Umbilical cord (tissue), 2 donors: Measurements from ENCODE around the gene IL10RA. TPM values are rescaled to one million over a fixed set of nuclear protein-coding genes. Genes with fewer than 3 reads are reported as not detected.
"Not testable (repeated sequence)": the region's sequence is repeated elsewhere in the genome, so short reads cannot be mapped to it uniquely, and the experiment has no call there.

Source experiments
- DNase-seq: peaks from one replicate; pipeline ENCODE4 v3.0.0-alpha.2; 2015; ENCODE audit warnings: low spot score
- total RNA-seq: library from RNA; depleted of rRNA; stranded (reverse); fragments of >200 nt; gene quantifications from one replicate; pipeline ENCODE4 v1.2.3, GENCODE V29; 2014; ENCODE audit warnings: low replicate concordance; ENCODE audit not compliant: insufficient read depth

IL10RA gene
- total RNA-seq, 1 donor from 2014 or later: 4.8 TPM

DNA sequence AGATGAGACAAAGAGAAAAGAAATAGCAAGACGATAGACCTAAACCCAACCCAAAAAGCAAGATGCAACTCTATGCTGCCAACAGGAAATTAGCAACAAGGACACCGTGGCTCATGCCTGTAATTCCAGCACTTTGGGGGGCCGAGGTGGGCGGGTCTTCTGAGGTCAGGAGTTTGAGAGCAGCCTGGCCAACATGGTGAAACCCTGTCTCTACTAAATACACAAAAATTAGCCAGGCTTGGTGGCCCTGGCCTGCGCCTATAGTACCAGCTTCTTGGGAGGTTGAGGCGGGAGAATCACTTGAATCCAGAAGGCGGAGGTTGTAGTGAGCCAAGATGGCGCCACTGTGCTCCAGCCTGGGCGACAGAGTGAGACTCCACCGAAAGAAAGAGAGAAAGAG, 24.3 kb upstream of the IL10RA start:
- no peak for DNase-seq

DNA sequence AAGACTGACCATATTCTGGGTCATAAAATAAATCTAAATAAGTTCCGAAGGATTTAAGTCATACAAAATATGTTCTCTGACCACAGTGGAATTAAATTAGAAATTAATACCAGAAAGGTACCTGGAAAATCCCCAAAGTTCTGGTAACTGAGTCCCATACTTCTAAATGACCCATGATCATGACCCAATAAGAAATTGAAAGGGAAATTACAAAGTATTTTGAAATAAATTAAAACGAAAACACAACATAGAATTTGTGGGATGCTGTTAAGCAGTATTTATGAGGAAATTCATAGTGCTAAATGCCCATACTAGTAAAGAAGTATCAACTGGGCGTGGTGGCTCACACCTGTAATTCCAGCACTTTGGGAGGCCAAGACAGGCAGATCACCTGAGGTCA, 23.4 kb upstream of the IL10RA start:
- no peak for DNase-seq

DNA sequence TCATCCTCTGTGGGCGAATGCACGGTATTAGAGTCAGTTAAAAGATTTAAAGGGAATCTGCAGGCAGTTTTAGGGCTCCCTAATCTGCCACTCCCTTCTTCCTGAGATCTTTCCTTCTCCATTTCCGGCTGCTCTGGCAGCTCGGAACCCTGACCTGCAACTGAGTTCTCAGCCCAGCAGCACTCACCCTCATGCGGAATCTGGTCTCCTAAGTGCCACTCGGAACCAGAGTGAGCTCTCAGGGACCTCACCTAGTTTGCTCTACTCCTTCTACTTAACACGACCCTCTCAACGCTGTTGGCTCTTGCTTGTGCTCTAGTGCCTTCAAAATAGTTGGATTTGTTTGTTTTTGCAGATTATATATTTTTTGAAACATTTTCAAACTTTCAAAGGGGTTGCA, 19.3 kb upstream of the IL10RA start:
- no peak for DNase-seq

DNA sequence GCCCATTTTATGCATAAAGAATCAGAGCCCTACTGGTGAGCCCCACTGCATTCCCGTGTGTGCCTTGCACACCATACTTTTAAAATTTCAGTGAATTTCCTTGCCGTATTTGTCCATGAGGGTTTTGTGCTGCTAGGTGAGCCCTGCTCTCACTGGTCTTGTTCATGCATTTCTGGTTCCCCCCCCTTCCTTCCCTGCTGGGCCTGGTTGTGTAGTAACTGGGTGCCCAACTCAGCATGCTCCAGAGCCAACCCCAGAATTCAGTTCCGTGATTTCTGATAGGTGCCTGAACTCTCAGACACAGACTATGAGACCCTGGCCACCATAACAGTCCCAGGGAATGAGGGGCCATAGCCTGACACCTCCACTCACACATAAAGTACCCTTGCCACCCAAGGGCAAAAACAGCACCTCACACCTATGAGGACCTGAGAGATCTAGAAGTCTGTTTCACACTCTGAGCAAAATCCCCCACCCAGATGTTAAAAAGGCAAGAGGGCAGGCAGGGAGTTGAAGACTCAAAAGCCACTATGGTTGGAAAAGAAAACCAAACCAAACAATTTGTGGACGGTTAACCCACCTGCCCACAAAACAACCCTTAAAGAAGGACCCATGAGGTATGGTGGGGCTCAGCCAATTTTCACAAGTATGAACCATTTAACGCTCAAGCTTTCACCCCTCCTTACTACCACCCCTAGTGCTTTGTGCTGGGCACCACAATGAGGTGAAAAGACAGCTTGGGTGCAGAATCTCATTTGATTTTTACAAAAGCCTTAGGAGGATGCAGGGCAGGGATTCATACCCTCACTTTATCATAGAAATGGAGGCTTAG, 16.8 kb upstream of the IL10RA start:
- DNase-seq: no peak

DNA sequence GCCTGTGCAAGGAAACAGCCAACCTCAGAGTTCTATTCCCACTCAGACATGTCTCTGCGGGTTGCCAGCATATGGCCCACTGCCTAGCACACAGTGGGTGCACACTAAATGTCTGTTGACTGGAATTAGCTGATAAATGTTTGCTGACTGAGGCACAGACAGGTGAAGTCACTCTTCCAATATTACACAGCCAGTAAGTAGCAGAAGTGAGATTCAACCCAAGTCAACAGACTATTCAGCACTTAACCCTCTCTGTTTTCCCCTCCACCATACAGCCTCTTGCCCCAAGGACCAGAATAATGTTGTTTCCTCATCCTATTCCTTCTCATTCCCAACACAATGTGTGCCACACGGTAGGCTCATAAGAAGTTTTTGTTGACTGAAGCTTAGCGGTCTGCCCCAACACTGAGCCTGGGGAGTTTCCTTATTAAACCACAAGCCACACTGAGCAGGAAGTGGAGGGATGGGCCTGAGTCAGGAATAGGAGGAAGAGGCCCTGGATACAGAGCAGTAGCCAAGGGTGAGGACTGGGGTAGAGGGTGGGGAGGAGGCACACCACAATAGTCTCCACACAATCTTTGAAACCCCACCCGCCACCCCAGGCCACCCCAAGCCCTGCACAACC, 15.7 kb upstream of the IL10RA start:
- peak; percentile 28 for DNase-seq

DNA sequence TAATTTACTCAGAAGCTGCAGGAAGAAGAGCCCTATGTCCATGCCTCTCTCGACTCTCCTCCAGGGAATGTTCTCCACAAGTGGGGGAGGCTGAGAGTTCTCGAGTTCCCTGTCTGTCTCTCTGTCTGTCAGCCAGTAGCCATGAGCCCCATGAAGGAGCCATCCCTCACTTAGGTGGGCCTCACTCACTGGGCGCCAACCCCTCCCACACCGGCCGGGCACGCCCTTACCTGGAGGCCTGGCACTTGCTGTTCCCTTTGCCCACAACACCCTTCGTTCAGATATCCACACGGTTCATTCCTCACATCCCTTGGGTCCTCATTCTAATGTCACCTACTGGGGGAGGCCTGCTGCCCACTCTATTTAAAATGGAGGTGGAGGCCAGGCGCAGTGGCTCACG, 14.2 kb upstream of the IL10RA start:
- DNase-seq: no peak

DNA sequence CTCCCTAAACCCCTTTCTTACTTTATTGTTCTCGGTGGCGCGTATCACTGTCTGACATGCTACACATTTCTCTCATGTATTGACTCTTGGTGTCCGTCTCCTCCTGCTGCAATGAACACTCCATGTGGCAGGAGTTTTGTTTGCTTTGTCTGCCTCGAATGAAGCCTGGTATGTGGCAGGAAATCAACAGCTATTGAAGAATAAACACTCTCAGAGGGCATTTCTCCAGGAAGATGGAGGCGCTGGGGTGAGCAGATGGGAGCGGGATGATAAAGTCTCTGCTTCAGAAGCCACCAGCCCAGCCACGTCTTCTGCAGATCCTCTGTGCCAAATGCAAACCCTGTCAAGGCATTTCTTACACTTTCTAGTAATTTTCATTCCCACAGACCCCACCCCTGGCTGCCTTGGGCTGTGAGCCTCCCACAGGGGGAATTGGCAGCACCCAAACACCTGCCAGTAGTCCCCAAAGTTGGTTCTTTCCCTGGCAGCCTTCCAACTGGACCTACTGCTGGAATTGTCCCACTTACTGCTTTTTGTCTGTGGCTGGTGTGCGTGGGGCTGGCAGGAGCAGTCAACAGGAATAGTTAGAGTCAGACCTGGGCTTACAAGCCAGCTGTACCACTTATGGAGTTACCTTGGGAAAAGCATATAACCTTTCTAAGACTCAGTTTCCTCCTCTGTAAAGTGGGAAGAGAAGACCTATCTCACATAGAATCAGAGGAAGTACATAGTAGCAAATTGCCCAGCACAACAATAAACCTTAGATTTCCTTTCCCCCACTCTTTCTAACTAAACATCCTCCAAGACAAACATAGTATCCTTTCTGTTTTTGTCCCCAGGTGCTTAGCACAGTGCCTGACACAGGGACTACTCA, 13.3 kb upstream of the IL10RA start:
- DNase-seq: no peak

DNA sequence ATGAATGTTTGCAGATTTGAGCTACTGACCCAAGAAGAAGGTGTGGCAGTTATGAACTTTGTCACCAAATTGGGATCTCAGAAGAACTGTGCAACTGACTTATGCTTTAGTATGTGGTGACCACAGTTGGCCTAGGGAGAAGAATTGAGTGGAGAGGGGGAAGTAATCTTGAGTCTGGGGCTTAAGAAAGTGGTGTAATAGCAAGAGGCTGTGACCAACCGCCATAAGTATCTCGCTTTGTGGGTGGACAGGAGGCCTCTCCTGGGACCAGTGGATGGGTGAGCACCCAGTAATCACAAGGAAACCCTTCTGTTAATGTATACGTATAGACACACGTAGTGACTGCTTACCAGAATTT, 12.7 kb upstream of the IL10RA start:
- no peak for DNase-seq

DNA sequence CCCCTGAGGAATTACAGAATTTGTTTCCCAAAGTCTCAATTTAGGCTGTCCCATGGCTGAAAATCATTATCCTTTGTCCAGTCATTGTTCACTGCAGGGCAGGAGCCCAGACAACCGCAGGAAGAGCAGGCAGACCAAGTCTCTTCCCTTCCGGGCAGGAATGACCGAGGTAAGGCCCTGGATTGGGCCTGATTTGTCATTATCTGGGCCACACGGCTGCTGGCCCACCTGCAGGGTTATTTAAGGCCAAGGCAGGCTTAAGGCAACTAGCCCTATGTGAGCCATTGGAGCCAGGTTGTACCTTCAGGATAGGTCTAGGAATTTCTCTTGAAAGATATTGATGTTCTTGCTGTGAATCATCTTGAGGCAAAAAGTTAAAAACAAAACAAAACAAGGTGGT, 9.7 kb upstream of the IL10RA start:
- DNase-seq: no peak

DNA sequence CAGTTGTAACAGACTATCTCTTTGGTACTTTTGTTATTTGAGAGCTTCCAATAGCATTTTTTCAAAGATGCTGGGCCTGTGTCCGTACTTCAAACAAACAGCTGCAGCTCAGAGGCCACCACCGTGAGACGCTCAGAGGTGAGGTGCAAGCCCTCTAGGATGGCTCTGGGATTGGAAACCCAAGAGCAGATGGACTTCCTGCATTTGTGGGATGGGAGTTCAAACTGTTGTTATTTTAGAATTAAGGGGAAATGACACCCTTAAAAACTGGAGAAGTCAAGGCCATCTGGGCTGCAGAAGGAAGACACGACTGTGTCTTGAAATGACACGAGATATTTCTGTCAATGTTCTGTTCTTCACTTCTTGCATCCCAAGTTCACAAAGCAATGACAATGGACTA, 9.2 kb upstream of the IL10RA start:
- DNase-seq: no peak

DNA sequence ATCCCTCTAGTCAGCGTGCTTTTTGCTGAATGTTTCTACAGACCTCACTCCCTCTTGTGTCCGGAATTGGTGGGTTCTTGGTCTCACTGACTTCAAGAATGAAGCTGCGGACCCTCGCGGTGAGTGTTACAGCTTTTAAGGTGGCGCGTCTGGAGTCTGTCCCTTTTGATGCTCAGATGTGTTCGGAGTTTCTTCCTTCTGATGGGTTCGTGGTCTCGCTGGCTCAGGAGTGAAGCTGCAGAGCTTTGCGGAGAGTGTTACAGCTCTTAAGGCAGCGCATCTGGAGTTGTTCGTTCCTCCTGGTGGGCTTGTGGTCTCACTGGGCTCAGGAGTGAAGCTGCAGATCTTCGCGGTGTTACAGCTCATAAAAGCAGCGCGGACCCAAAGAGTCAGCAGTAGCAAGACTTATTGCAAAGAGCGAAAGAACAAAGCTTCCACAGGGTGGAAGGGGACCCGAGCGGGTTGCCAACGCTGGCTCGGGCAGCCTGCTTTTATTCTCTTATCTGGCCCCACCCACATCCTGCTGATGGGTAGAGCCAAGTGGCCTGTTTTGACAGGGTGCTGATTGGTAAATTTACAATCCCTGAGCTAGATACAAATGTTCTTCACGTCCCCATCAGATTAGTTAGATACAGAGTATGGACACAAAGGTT, 8.5 kb upstream of the IL10RA start:
- DNase-seq: not testable (repeated sequence)

DNA sequence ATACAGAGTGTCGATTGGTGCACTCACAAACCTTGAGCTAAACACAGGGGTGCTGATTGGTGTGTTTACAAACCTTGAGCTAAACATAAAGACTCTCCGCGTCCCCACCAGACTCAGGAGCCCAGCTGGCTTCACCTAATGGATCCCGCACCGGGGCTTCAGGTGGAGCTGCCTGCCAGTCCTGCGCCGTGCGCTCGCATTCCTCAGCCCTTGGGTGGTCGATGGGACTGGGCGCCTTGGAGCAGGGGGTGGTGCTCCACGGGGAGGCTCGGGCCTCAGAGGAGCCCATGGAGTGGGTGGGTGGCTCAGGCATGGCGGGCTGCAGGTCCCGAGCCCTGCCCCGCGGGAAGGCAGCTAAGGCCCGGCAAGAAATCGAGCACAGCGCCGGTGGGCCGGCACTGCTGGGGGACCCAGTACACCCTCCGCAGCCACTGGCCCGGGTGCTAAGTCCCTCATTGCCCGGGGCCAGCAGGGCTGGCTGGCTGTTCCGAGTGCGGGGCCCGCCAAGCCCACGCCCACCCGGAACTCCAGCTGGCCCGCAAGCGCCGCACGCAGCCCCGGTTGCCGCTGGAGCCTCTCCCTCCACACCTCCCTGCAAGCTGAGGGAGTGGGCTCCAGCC, 7.8 kb upstream of the IL10RA start:
- not testable (repeated sequence) for DNase-seq

DNA sequence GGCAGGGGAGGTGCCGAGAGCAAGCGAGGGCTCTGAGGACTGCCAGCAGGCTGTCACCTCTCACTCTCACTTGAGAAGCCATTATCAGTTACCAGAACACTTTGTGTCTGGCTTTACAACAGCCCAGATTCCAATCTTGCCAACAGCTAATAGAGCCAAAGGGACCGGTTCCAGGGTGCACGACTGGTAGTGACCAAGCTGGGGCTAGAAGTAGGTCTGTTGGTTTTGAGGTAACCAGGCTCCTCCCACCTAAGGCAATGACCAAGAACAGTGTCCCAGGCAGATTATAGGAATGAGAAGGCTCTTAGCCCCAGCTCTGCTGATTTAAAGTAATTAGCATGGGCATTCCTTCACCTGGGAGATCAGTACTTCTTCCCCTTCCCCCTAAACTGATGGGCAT, 7.2 kb upstream of the IL10RA start:
- no peak for DNase-seq

DNA sequence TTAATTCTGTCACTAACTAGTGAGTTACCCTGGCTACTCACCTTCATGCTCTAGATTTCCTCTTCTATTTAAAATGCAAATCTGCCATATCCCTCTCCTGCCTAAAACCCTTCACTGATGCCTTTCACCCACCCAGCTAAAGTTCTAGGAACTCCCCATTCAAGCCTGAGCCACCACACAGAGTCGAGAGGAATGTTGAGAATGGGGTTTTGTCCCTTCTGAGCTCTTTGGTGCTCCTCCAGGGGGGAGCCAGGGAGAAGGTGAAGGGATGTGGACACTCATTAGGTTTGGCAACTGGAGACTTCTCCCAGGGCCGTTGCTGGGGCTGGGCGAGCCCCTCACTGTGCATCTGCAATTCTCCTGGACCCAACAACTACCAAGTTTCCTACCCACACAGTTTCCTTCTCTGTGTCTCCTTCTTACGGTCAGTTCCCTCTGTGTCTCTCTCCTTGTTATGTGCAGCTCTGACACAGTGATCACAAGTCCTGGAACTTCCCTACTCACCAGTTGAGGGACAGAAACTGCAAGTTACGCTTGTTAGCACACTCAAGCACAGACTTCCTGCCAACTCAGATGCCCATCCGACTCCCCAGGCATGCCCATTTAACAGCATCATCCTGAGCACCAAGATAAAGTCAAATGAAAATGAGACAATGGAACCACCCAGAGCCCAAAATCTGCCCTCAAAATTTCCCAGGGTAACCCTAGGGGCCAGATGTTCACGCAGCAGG, 6.5 kb upstream of the IL10RA start:
- peak; percentile 23 for DNase-seq

DNA sequence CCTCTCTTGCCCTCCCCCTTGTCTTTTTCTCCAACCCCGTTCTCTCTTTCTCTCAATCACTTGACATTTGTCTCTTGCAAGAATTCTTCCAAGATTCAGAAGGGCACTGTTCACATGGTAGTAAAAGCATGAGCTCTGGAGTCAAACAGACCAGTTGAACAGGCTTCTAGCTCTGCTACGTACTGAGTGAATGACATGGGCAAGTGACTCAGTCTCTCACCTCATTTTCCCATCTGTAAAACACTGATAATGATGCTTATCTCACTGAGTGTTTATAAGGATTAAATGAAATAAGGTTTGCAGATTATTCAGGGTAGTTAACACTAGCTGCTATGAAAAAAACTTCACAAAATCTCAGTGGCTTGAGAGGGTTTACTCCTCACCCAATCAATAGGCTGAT, 5.9 kb upstream of the IL10RA start:
- DNase-seq: no peak

DNA sequence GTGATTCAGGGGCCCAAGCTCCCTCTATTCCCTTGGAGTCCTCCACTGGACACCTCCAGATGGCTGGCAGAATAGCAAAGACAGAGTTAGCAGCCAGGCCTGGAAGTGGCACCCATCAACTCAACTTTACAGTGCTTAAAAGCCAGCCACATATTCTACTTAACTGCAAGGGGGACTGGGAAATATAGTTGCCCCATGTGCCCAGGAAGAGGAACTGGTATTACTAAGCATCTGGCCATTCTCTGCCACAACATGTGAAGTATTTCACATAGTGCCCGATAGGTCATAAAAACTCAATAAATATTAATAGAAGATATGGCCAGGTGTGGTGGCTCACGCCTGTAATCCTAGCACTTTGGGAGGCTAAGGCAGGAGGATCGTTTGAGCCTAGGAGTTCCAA, 5.5 kb upstream of the IL10RA start:
- DNase-seq: no peak

DNA sequence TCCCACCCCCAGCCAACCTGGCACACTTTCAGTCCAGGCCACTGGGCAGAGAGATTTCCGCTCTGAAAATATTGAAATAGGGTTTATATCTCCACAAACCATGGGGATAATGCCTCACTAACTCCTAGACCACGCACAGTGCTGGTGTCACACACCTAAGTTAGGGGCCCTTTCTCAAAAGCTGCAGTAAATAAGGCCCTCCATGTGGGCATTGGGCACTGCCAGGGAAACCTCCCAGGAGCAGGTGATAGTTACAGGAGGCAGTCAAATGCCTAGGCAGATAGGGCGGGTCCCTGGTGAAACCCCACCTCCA, 3.1 kb upstream of the IL10RA start:
- DNase-seq: no peak

DNA sequence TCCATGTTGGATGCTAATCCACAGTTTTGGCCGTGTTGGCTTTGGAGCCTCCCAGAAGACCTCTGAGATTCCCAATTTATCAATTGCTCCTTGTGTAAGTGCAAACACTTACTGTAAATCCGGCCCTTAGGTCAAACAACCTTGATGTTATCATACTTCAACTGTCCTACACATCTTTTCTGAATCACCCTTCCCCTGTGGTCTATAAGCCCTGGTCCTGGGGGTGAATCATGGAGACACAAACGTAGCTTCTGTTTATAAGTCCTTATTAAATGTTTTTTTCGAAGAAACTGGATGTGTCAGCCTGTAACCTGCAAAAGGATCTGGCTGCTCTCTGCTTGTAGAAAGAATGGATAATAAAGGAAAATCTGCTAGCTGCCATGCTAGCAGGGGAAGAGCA, 1.7 kb upstream of the IL10RA start:
- DNase-seq: no peak

DNA sequence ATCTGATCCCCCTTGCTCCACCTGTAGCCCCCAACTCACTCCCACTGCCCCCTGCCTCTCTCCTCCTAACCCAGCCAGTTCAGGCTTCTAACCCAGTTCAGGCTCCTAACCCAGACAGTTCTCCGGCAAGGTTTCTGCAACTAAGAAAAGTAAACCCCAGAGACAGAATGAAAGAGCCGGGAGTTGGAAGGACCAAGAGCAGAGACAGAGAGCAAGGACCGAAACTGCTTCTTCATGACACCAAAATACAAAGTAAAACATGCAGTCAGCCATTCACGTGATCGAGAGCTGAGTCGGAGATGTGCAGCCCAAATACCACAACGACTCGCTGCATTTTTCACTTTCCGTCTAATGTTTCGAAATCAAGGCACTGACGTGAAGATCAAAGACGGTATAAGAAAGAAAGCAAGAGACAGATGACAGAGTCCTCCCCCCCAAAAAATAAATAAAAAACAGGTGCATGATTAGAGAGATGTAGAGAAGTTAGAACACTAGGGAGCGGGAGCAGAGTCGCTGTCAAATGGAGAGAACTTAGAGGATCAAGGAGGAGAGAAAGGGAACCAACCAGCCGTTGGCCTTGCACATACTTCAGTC, 884 bp downstream of the IL10RA start:
- DNase-seq: no peak

DNA sequence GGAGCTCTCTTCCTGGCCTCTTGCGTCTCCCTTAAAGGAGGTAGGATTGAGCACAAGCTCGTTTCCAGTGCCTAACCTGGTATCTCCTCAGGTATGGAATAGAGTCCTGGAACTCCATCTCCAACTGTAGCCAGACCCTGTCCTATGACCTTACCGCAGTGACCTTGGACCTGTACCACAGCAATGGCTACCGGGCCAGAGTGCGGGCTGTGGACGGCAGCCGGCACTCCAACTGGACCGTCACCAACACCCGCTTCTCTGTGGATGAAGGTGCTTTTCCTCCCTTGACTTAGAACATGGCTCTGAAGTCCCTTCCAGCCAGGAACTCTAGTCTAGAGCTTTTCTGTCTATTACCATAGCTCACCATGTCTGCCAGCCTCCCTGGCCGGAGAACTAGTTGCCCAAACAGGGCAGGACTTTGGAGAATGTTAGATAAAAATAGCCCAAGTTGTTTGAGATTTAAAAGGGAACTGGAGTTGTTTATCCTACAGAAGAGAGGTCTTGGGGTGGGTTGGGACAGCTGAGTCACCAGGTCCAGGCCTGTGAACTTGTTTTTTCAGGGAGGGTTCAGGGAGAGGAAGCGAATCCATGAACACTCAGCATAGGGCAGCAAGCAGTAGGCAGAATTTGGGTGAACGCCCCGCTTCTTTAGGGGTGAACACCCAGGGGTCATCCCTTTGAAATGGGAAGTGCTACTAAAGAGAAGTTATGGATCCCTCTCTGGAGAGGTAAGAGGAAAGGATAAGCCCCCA, 3.3 kb downstream of the IL10RA start:
- DNase-seq: no peak
